Measurements from ENCODE around the gene DUS1L.

DNA sequence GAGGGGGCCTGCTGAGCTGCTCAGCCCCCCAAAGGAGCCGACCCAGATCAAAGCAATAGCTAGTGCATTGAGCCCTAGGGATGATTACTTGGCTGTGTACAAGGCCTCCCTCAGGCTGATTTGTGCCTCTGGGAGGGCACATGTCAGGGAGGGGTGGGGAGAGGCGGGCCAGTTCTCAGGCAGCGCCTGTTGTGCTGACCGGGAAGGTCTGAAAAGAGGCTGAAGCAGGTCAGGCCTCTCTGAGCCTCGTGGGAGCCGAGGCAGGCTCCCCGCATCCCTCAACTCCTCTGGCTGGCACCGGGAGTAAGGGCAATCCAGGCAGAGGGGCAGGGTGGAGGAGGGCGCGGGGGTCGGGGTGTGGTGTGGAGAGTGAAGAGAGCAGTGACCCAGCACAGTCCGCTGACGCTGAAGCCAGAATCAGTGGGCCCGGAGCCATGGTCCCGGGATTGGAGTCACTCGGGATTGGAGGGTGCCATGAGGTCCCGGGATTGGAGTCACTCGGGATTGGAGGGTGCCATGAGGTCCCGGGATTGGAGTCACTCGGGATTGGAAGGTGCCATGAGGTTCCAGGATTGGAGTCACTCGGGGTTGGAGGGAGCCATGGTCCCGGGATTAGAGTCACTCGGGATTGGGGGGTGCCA lies 31.1 kb downstream of the DUS1L start:
- TF ChIP-seq, protein P1, sequence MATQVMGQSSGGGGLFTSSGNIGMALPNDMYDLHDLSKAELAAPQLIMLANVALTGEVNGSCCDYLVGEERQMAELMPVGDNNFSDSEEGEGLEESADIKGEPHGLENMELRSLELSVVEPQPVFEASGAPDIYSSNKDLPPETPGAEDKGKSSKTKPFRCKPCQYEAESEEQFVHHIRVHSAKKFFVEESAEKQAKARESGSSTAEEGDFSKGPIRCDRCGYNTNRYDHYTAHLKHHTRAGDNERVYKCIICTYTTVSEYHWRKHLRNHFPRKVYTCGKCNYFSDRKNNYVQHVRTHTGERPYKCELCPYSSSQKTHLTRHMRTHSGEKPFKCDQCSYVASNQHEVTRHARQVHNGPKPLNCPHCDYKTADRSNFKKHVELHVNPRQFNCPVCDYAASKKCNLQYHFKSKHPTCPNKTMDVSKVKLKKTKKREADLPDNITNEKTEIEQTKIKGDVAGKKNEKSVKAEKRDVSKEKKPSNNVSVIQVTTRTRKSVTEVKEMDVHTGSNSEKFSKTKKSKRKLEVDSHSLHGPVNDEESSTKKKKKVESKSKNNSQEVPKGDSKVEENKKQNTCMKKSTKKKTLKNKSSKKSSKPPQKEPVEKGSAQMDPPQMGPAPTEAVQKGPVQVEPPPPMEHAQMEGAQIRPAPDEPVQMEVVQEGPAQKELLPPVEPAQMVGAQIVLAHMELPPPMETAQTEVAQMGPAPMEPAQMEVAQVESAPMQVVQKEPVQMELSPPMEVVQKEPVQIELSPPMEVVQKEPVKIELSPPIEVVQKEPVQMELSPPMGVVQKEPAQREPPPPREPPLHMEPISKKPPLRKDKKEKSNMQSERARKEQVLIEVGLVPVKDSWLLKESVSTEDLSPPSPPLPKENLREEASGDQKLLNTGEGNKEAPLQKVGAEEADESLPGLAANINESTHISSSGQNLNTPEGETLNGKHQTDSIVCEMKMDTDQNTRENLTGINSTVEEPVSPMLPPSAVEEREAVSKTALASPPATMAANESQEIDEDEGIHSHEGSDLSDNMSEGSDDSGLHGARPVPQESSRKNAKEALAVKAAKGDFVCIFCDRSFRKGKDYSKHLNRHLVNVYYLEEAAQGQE (IDR thresholded peaks at IDR 0.05; ENCODE audit: low read depth, low read length): no peak
- TF ChIP-seq GABPA (IDR thresholded peaks at IDR 0.05; ENCODE audit: low read depth): no peak
- TF ChIP-seq RCOR1 (IDR thresholded peaks at IDR 0.05; ENCODE audit: low read length): no peak
- TF ChIP-seq, protein P2, sequence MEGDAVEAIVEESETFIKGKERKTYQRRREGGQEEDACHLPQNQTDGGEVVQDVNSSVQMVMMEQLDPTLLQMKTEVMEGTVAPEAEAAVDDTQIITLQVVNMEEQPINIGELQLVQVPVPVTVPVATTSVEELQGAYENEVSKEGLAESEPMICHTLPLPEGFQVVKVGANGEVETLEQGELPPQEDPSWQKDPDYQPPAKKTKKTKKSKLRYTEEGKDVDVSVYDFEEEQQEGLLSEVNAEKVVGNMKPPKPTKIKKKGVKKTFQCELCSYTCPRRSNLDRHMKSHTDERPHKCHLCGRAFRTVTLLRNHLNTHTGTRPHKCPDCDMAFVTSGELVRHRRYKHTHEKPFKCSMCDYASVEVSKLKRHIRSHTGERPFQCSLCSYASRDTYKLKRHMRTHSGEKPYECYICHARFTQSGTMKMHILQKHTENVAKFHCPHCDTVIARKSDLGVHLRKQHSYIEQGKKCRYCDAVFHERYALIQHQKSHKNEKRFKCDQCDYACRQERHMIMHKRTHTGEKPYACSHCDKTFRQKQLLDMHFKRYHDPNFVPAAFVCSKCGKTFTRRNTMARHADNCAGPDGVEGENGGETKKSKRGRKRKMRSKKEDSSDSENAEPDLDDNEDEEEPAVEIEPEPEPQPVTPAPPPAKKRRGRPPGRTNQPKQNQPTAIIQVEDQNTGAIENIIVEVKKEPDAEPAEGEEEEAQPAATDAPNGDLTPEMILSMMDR (IDR thresholded peaks at IDR 0.05): no peak
- no peak for TF ChIP-seq MXI1 (IDR thresholded peaks at IDR 0.05; ENCODE audit: low read depth, low read length)
- TF ChIP-seq EP300 (IDR thresholded peaks at IDR 0.05; ENCODE audit: borderline replicate concordance in 1 of 2, low read depth in 1 of 2, low read length in 1 of 2): no peak
- TF ChIP-seq CHD2 (IDR thresholded peaks at IDR 0.05; ENCODE audit: low read length, partially characterized antibody): no peak
- no peak for TF ChIP-seq RXRA (IDR thresholded peaks at IDR 0.05; ENCODE audit: borderline replicate concordance, low read depth)
